Measurements from ENCODE around the gene RNF208. TPM values are rescaled to one million over a fixed set of nuclear protein-coding genes. Genes with fewer than 3 reads are reported as not detected.

RNF208 gene
- total and polyA plus RNA-seq, 9 of the 15 experiments (the other 6 are each of a cell fraction or from before 2014, with no cell fraction given) = 0.15 to 6.9 (median 0.50) TPM; not detected in 2

DNA sequence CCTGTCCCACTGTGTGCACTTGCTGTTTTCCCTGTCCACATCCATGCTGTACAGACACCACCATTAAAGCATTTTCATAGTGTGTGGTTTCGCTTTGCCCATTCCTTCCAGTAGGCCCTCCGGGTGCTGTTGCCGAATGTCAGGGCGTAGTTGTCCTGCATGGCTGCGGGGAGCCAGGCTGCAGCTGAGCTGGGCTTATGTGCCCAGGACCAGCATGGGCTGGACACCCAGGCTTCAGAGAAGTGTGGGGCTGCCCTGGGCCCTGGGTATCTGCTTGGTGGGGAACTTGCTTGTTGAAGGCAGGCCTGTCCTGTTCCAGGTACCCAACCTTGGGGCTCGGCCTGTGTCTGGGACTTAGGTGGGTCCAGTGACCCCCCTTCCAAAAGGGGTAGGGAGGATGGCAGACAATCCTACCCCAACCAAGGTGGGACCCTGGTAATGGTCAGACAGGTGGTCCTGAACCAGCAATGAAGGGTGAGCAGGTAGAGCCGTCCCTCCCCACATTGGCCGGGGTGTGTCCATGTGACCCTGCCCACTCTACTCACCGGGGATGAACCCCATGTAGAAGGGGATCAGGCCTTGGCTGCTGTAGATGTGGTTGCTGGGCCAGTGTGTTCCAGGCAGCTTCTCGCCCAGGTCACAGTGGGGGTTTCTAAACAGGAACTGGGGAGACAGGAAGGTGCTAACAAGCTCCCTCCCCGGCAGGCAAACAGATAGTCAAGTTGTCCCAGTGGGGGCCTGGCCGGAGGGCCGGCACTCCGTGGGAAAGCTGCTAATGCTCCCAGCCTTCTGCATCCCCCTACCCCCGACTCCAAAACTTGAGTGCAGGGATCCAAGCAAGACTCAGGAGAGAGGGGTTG lies 21.8 kb upstream of the RNF208 start (continued):
- TF ChIP-seq TEAD4 (IDR thresholded peaks at IDR 0.05; ENCODE audit: low read length) = no peak; the same call in none of the 2 replicates
- TF ChIP-seq TEAD4 (CRISPR knock-in tag; IDR thresholded peaks at IDR 0.05; ENCODE audit: borderline replicate concordance) = 0 out of 2 replicates have a peak, but pooled peaks have one; percentile 54
- TF ChIP-seq, protein P1, sequence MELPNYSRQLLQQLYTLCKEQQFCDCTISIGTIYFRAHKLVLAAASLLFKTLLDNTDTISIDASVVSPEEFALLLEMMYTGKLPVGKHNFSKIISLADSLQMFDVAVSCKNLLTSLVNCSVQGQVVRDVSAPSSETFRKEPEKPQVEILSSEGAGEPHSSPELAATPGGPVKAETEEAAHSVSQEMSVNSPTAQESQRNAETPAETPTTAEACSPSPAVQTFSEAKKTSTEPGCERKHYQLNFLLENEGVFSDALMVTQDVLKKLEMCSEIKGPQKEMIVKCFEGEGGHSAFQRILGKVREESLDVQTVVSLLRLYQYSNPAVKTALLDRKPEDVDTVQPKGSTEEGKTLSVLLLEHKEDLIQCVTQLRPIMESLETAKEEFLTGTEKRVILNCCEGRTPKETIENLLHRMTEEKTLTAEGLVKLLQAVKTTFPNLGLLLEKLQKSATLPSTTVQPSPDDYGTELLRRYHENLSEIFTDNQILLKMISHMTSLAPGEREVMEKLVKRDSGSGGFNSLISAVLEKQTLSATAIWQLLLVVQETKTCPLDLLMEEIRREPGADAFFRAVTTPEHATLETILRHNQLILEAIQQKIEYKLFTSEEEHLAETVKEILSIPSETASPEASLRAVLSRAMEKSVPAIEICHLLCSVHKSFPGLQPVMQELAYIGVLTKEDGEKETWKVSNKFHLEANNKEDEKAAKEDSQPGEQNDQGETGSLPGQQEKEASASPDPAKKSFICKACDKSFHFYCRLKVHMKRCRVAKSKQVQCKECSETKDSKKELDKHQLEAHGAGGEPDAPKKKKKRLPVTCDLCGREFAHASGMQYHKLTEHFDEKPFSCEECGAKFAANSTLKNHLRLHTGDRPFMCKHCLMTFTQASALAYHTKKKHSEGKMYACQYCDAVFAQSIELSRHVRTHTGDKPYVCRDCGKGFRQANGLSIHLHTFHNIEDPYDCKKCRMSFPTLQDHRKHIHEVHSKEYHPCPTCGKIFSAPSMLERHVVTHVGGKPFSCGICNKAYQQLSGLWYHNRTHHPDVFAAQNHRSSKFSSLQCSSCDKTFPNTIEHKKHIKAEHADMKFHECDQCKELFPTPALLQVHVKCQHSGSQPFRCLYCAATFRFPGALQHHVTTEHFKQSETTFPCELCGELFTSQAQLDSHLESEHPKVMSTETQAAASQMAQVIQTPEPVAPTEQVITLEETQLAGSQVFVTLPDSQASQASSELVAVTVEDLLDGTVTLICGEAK (IDR thresholded peaks at IDR 0.05) = no peak
- TF ChIP-seq, protein P1 (CRISPR knock-in tag; IDR thresholded peaks at IDR 0.05) = 0 out of 2 replicates have a peak, but pooled peaks have one; percentile 13
- TF ChIP-seq NFXL1 (CRISPR knock-in tag; IDR thresholded peaks at IDR 0.05) = no peak
- TF ChIP-seq GABPA (tag; conservative IDR thresholded peaks at IDR 0.05; ENCODE audit: low read depth) = no peak
- TF ChIP-seq U2AF1 (optimal IDR thresholded peaks at IDR 0.05; ENCODE audit: low read depth, low read length) = no peak
- TF ChIP-seq REST (IDR thresholded peaks at IDR 0.05; ENCODE audit: borderline replicate concordance) = no peak
- TF ChIP-seq REST (CRISPR knock-in tag; IDR thresholded peaks at IDR 0.05; ENCODE audit: low read depth) = no peak
- no peak for TF ChIP-seq MIER1 (IDR thresholded peaks at IDR 0.05; ENCODE audit: low read depth)
- no peak for TF ChIP-seq TRIM28 (IDR thresholded peaks at IDR 0.05)

All from K562 (cell line).